HepG2 (cell line): ENCODE data around the gene MYL11. TPM values are rescaled to one million over a fixed set of nuclear protein-coding genes. Genes with fewer than 3 reads are reported as not detected.

Source experiments
- ATAC-seq: fragments of 200-7000 bp; cut with Tn5 transposase; 3 replicates; pipeline ENCODE4 v1.9.1; 2020; ENCODE audit warnings: mild to moderate bottlenecking, moderate library complexity
- BruUV-seq: library from RNA; stranded (reverse); fragments of 400-500 nt; replicated peaks from 2 replicates; lab custom pipeline; 2021; lab: Mats Ljungman, UMichigan
- CTCF ChIA-PET: fragments of 300-600 bp; formaldehyde crosslinking; extraction: SDS; loops from one replicate; lab custom pipeline; 2021; ENCODE audit warnings: low total read pairs, inconsistent platforms, low intra/inter-chr PET ratio; lab: Yijun Ruan, JAX
- POLR2A ChIA-PET: fragments of 350-600 bp; sonication (Branson Sonifier 250); formaldehyde crosslinking; loops from one replicate; lab custom pipeline; 2020; ENCODE audit warnings: antibody characterized with exemption, inconsistent platforms; lab: Yijun Ruan, JAX
- DNase-seq: peaks from one replicate; pipeline ENCODE4 v3.0.0-alpha.2; 2015; ENCODE audit warnings: low spot score
- FAIRE-seq: peaks from 3 replicates; lab custom pipeline; 2011; peaks lifted over from hg19 to GRCh38; lab: Jason Lieb, UNC
- H2AFZ ChIP-seq: one replicate; pipeline ENCODE4 v1.6.1; 2011; ENCODE audit warnings: low read length, inconsistent platforms
- H3K27ac ChIP-seq: fragments of 300-600 bp; 3 replicates; pipeline ENCODE4 v1.8.0; 2011; ENCODE audit warnings: mixed run types, mild to moderate bottlenecking, mixed read lengths, low read length, inconsistent platforms; ENCODE audit not compliant: insufficient read depth; ENCODE audit errors: extremely low read length
- H3K27me3 ChIP-seq, 2 experiments: fragments of 200-600 bp in 1 of 2; 2 replicates in 1 of 2; 3 replicates in 1 of 2; pipeline versions ENCODE4 v1.6.0 to v1.8.0; 2011; ENCODE audit warnings: low read length in 2 of 2, mild to moderate bottlenecking in 2 of 2, moderate library complexity in 2 of 2, inconsistent platforms in 1 of 2; ENCODE audit not compliant: insufficient read depth in 2 of 2, control insufficient read depth in 1 of 2
- H3K36me3 ChIP-seq, 2 experiments: fragments of 200-600 bp in 1 of 2; replicated peaks in 1 of 2; 2 replicates in 1 of 2; 3 replicates in 1 of 2; pipeline versions ENCODE4 v1.5.1 to v1.8.0; 2011; ENCODE audit warnings: low read length in 2 of 2, inconsistent platforms in 1 of 2; ENCODE audit not compliant: insufficient read depth in 2 of 2, control insufficient read depth in 1 of 2
- H3K4me1 ChIP-seq: 2 replicates; pipeline ENCODE4 v1.5.1; 2012; ENCODE audit warnings: low read length, inconsistent platforms; ENCODE audit not compliant: insufficient read depth
- H3K4me2 ChIP-seq: 2 replicates; pipeline ENCODE4 v1.6.0; 2011; ENCODE audit warnings: low read depth, low read length, inconsistent platforms
- H3K4me3 ChIP-seq, 3 experiments: fragments of 200-600 bp in 1 of 3; sonication (generic), shearing (Covaris generic) in 1 of 3; replicated peaks in 1 of 3; 2 replicates each; pipeline ENCODE4 v1.5.1; 2011 to 2016; ENCODE audit warnings: low read length in 3 of 3, inconsistent platforms in 2 of 3, low read depth in 2 of 3, mild to moderate bottlenecking in 2 of 3, control low read depth in 1 of 3, mixed read lengths in 1 of 3; ENCODE audit not compliant: insufficient read depth in 1 of 3
- H3K79me2 ChIP-seq: one replicate; pipeline ENCODE4 v1.6.1; 2011; ENCODE audit warnings: low read length, inconsistent platforms; ENCODE audit not compliant: insufficient read depth
- H3K9ac ChIP-seq: 2 replicates; pipeline ENCODE4 v1.6.0; 2011; ENCODE audit warnings: mild to moderate bottlenecking, low read depth, low read length, inconsistent platforms; ENCODE audit not compliant: insufficient read depth
- H3K9me3 ChIP-seq: 2 replicates; pipeline ENCODE4 v1.5.1; 2012; ENCODE audit warnings: mild to moderate bottlenecking, low read length
- H4K20me1 ChIP-seq: 2 replicates; pipeline ENCODE4 v1.6.0; 2011; ENCODE audit warnings: inconsistent platforms, mild to moderate bottlenecking, low read length, moderate library complexity; ENCODE audit not compliant: insufficient read depth
- AGO1 ChIP-seq: fragments of 200-400 bp; formaldehyde crosslinking; IDR thresholded peaks from 2 replicates; pipeline ENCODE4 v1.6.1; 2017; ENCODE audit warnings: mild to moderate bottlenecking, low read depth, low read length, moderate library complexity; ENCODE audit not compliant: poor library complexity, severe bottlenecking
- BHLHE40 ChIP-seq: IDR thresholded peaks from 2 replicates; pipeline ENCODE4 v1.6.1; 2011; ENCODE audit warnings: low read length, improper control_type of control experiment
- CHCHD3 ChIP-seq: sonication (generic); formaldehyde crosslinking; IDR thresholded peaks from 2 replicates; pipeline ENCODE4 v1.8.0; 2022; ENCODE audit warnings: mild to moderate bottlenecking, missing genetic modification reagents, moderate library complexity
- GABPB1 ChIP-seq: IDR thresholded peaks from 2 replicates; pipeline ENCODE4 v1.6.1; 2016; ENCODE audit warnings: mild to moderate bottlenecking, missing genetic modification reagents, moderate library complexity, missing compliant biosample characterization
- PHF21A ChIP-seq: sonication (generic); formaldehyde crosslinking; IDR thresholded peaks from 2 replicates; pipeline ENCODE4 v1.5.0; 2020; ENCODE audit warnings: mild to moderate bottlenecking, missing genetic modification reagents
- ZFY ChIP-seq: sonication (generic); formaldehyde crosslinking; IDR thresholded peaks from 2 replicates; pipeline ENCODE4 v1.4.0; 2020; ENCODE audit warnings: missing genetic modification reagents
- ZNF20 ChIP-seq: sonication (generic); formaldehyde crosslinking; IDR thresholded peaks from 2 replicates; pipeline ENCODE4 v1.4.0; 2020; ENCODE audit warnings: mild to moderate bottlenecking, moderate library complexity, missing genetic modification reagents
- ZNF777 ChIP-seq: sonication (generic); formaldehyde crosslinking; IDR thresholded peaks from 2 replicates; pipeline ENCODE4 v1.4.0; 2020; ENCODE audit warnings: missing genetic modification reagents
- WGBS: methylation state at CpG from one replicate; pipeline ENCODE4 v1.1.6; 2017; ENCODE audit warnings: low lambda C conversion rate; 5-methylcytosine and 5-hydroxymethylcytosine counted together
- in situ Hi-C: cut with HindIII; loops from 2 replicates; pipeline ENCODE4 v1.10.0; 2017; ENCODE audit warnings: low pct_unique_long_range_greater_than_20kb; ENCODE audit not compliant: extremely low pct_ligation_motif_present
- intact Hi-C: fragments of 100-400 bp; cut with micrococcal nuclease; formaldehyde crosslinking; loops from one replicate; pipeline ENCODE4 v1.10.0; 2022; ENCODE audit not compliant: unreplicated experiment
- polyA plus RNA-seq, 8 experiments: library from polyadenylated mRNA; depleted of rRNA in 3 of 8; stranded (reverse) in 7 of 8; unstranded in 1 of 8; fragments of >200 nt; fragmentation: Illumina TruSeq in 4 of 8; extraction: Trizol in 4 of 8; gene quantifications; 2 replicates each; pipeline versions ENCODE4 v1.2.1 to v1.2.3, GENCODE V29; 2011 to 2016; ENCODE audit warnings: low read depth in 4 of 8, missing spikeins in 1 of 8, mixed read lengths in 1 of 8; ENCODE audit not compliant: insufficient read depth in 1 of 8
- total RNA-seq, 5 experiments: library from RNA; depleted of rRNA; stranded (reverse); fragments of >200 nt; fragmentation: Illumina TruSeq; extraction: Trizol; gene quantifications; 2 replicates each; pipeline ENCODE4 v1.2.3, GENCODE V29; 2016; ENCODE audit warnings: low read depth in 1 of 5
- TF ChIP-seq, protein P1 (sequence below), 2 experiments: sonication (generic) in 1 of 2; formaldehyde crosslinking in 1 of 2; IDR thresholded peaks; 2 replicates each; pipeline versions ENCODE4 v1.4.0 to v1.6.1; 2018 to 2020; ENCODE audit warnings: missing genetic modification reagents in 2 of 2, borderline replicate concordance in 1 of 2, low read depth in 1 of 2, mild to moderate bottlenecking in 1 of 2, missing biosample characterization in 1 of 2

Gene MYL11
- total and polyA plus RNA-seq, 2 of the 13 experiments (the other 11 are each of a cell fraction or from before 2014, with no cell fraction given) = not detected

DNA sequence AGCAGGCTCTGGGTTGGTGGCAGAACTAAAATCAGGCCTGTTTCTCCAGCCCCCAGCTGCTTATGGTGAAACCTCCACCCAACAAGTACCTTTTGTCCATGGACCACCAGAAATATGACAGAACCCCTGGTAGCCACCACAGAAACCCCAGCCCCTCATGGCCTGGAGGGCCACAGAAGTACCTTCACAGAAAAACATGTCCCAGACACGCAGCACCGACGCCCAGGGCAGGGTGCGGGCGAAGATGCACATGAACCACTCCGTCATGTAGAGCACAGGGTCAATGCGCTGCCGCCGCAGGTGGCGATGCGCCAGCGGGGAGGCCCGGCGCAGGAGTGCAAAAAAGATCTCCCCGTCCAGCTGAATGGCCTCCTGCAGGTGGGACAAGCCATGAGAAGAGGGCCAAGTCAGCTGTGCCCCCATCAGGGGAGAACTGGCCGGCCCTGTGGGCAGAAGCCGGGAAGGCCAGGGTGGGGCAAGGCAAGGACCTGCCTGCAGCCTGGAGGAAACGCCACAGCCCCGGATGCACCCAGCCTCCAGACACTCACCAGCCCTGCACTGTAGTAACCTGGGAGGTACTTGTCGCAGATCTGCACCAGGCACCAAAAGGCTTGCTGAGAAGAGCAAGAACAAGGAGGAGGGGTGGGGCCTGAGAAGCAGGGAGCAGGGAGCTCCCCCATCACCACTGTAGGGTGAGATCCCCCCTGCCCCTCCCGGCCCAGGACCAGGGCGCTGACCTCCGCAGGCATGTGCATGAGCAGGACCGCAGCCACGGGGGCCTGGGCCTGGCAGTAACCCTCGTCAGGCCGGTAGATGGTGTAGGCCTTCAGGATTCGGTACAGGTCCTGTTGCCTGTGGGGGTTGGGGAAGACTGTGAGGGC, 15.4 kb upstream of the MYL11 start (continued):
- TF ChIP-seq ZNF777 (CRISPR knock-in tag) (no peak), PHF21A (CRISPR knock-in tag) (no peak), GABPB1 (CRISPR knock-in tag) (no peak), AGO1 (peak; percentile 41), ZNF20 (CRISPR knock-in tag) (no peak), BHLHE40 (no peak)
- TF ChIP-seq, protein P1, sequence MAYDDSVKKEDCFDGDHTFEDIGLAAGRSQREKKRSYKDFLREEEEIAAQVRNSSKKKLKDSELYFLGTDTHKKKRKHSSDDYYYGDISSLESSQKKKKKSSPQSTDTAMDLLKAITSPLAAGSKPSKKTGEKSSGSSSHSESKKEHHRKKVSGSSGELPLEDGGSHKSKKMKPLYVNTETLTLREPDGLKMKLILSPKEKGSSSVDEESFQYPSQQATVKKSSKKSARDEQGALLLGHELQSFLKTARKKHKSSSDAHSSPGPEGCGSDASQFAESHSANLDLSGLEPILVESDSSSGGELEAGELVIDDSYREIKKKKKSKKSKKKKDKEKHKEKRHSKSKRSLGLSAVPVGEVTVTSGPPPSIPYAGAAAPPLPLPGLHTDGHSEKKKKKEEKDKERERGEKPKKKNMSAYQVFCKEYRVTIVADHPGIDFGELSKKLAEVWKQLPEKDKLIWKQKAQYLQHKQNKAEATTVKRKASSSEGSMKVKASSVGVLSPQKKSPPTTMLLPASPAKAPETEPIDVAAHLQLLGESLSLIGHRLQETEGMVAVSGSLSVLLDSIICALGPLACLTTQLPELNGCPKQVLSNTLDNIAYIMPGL (CRISPR knock-in tag; IDR thresholded peaks at IDR 0.05; ENCODE audit: borderline replicate concordance in 1 of 2, low read depth in 1 of 2) = no peak

DNA sequence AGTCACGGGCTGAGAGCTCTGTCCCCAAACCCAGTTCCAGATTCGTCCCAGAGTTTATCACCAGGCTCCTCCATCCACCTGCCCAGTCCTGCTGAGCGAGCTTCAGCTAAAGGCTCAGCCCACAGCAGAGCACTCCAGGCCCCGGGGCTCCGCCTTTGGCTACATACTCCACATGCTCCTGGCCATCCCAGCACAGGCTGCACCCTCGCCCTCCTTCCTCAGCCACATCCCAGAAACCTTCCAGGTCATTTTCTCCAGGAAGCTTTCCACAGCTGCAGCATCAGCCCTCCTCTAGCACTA, 14.8 kb upstream of the MYL11 start:
- ATAC-seq = no peak
- Histone ChIP-seq H3K9ac (no peak overlapping the region), H3K79me2 (peaks cover 18% of the 10 kb centered on the region), H3K4me2 (no peak overlapping the region), H4K20me1 (no peaks in the 10 kb centered on the region), H3K36me3 (peaks cover 16 to 49% of the 10 kb centered on the region in 2 experiments; a peak in 4 of 5 replicates), H3K4me1 (peaks cover 29% of the 10 kb centered on the region), H2AFZ (no peak overlapping the region), H3K4me3 (no peak overlapping the region), H3K27me3 (no peaks in the 10 kb centered on the region), H3K9me3 (no peaks in the 10 kb centered on the region), H3K27ac (no peak overlapping the region)
- in situ Hi-C loops = loop anchor here (10.0 kb wide), 1 partner anchor 255 kb away; the partner anchor contains the start of gene ZNF689
- TF ChIP-seq ZFY (CRISPR knock-in tag) = no peak
- TF ChIP-seq CHCHD3 (CRISPR knock-in tag) = 0 out of 2 replicates have a peak, but pooled peaks have one; percentile 51
- no peak for FAIRE-seq
- ChIA-PET CTCF (no interaction called here), POLR2A (interaction anchor here (6.7 kb wide), 1 partner anchor 10 kb away, joined by 94 read pairs; the partner anchor contains the start of gene TBC1D10B)
- no peak for DNase-seq
- BruUV-seq = no TSS peak
- 96% methylated on average over 5 of the region's 6 CpGs for WGBS
- intact Hi-C loops = no loop called here
